ENCODE data around the gene FAM3D. TPM values are rescaled to one million over a fixed set of nuclear protein-coding genes. Genes with fewer than 3 reads are reported as not detected.

FAM3D gene
- polyA plus RNA-seq, 3 donors: 0.28 to 1.9 (median 0.71) TPM

DNA sequence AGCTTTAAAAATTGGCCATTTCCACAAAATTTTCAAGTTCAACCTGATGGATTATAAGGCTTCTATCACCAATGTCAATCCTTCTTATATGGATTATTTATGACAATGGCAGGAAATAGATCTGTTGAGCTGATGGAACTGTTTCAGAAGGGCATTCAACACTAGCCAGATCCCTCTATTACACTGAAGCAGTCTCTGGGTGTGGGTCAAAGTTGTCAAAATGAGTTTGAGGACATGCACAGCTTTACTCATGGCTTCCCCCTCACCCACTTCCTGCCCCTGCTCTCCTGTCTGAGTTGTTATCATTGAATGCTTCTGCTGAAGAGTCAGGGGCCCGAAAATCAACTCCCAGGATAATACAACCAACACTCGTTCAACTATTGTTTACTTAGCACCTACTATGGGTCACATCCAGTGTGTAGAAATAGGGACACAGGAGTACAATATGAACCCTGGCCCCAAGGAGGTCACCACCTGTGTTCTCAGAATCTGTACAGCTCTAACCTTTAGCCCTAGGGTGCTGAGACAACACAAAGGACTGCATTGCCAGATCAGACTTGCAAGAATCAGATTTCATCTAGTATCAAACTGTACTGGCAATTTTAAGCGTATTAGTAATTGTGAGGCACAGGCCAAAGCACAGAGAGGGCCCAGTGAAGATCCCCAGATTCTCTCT is 41.7 kb upstream of the FAM3D start:
- no peak overlapping the region for H3K4me2 ChIP-seq (replicated peaks; ENCODE audit: extremely low read depth, low read length, poor library complexity, severe bottlenecking)
- no peaks in the 10 kb centered on the region for H3K36me3 ChIP-seq (replicated peaks in 1 of 2; ENCODE audit: control insufficient read depth in 1 of 2, insufficient read depth in 2 of 2, low read length in 2 of 2)
- intact Hi-C loops (cut with micrococcal nuclease): no loop called here
- Mint-ChIP-seq H3K27ac (no peak overlapping the region), H3K9me3 (peaks cover 0 to 10% (median 2%) of the 10 kb centered on the region in 7 donors), H3K4me3 (no peak overlapping the region), H3K36me3 (no peaks in the 10 kb centered on the region), H3K4me1 (no peaks in the 10 kb centered on the region), H3K27me3 (ENCODE audit: low read depth in 3 of 3) (no peaks in the 10 kb centered on the region)
- WGBS (ENCODE audit: insufficient coverage): no CpG with 5 or more reads among the region's 3 CpGs
- no peaks in the 10 kb centered on the region for H3K27me3 ChIP-seq (ENCODE audit: control insufficient read depth in 2 of 2, insufficient read depth in 2 of 2, low read length in 2 of 2)
- H2AFZ ChIP-seq (ENCODE audit: insufficient read depth, low read depth, low read length, poor library complexity, severe bottlenecking): no peak overlapping the region
- H4K20me1 ChIP-seq (ENCODE audit: insufficient read depth, low read length): no peaks in the 10 kb centered on the region
- no peak overlapping the region for H3K9ac ChIP-seq (ENCODE audit: insufficient read depth, low read length, poor library complexity, severe bottlenecking)
- no peak overlapping the region for H3K4me3 ChIP-seq (replicated peaks in 1 of 3; ENCODE audit: low read depth in 2 of 3, low read length in 3 of 3)
- TF ChIP-seq, protein P1, sequence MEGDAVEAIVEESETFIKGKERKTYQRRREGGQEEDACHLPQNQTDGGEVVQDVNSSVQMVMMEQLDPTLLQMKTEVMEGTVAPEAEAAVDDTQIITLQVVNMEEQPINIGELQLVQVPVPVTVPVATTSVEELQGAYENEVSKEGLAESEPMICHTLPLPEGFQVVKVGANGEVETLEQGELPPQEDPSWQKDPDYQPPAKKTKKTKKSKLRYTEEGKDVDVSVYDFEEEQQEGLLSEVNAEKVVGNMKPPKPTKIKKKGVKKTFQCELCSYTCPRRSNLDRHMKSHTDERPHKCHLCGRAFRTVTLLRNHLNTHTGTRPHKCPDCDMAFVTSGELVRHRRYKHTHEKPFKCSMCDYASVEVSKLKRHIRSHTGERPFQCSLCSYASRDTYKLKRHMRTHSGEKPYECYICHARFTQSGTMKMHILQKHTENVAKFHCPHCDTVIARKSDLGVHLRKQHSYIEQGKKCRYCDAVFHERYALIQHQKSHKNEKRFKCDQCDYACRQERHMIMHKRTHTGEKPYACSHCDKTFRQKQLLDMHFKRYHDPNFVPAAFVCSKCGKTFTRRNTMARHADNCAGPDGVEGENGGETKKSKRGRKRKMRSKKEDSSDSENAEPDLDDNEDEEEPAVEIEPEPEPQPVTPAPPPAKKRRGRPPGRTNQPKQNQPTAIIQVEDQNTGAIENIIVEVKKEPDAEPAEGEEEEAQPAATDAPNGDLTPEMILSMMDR (IDR thresholded peaks at IDR 0.05): no peak
- H3K27ac ChIP-seq (ENCODE audit: low read depth in 1 of 2, low read length in 2 of 2): no peak overlapping the region
- no peaks in the 10 kb centered on the region for H3K9me3 ChIP-seq (replicated peaks in 1 of 2; ENCODE audit: control insufficient read depth in 1 of 2, insufficient read depth in 1 of 2, low read length in 2 of 2)
- H3K4me1 ChIP-seq (ENCODE audit: control insufficient read depth in 1 of 2, insufficient read depth in 2 of 2, low read length in 2 of 2): no peaks in the 10 kb centered on the region
- no peak for DNase-seq
- H3K79me2 ChIP-seq (ENCODE audit: insufficient read depth, low read length): no peaks in the 10 kb centered on the region

DNA sequence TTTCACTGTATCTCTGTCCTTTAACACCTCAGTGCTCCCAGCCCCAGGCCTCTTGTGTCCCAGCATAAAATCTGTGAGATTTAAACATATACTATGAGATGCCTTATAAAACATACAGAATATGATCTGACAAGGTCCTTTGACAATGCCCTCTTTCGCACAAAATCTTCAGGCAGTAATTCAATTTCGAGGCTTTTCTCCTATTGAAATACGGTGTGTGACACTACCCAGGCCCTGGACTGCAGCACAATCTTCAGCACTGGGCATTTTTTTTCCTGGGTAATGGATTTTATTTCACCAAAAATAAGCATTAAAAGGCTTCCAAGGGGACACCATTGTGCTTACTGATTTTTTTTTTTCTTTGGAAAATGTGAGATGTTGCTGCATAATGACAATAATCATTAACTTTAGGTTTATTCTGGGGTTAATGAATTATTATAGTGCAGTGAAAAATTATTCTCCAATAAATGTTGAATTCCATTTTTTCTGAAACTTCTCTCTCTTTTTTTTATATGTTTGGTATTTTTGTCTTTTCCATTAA is 40.9 kb upstream of the FAM3D start:
- no peaks in the 10 kb centered on the region for H3K4me1 Mint-ChIP-seq
- no peaks in the 10 kb centered on the region for H3K27me3 Mint-ChIP-seq (ENCODE audit: low read depth in 3 of 3)
- no peak overlapping the region for H2AFZ ChIP-seq (ENCODE audit: insufficient read depth, low read depth, low read length, poor library complexity, severe bottlenecking)
- no peak for DNase-seq
- H3K9me3 Mint-ChIP-seq: peaks cover 0 to 10% (median 2%) of the 10 kb centered on the region in 7 donors
- no peak overlapping the region for H3K4me3 ChIP-seq (replicated peaks in 1 of 3; ENCODE audit: low read depth in 2 of 3, low read length in 3 of 3)
- no peaks in the 10 kb centered on the region for H3K79me2 ChIP-seq (ENCODE audit: insufficient read depth, low read length)
- no peaks in the 10 kb centered on the region for H3K27me3 ChIP-seq (ENCODE audit: control insufficient read depth in 2 of 2, insufficient read depth in 2 of 2, low read length in 2 of 2)
- no peak overlapping the region for H3K9ac ChIP-seq (ENCODE audit: insufficient read depth, low read length, poor library complexity, severe bottlenecking)
- intact Hi-C loops (cut with micrococcal nuclease): no loop called here
- TF ChIP-seq, protein P1 (IDR thresholded peaks at IDR 0.05): no peak
- H3K36me3 ChIP-seq (replicated peaks in 1 of 2; ENCODE audit: control insufficient read depth in 1 of 2, insufficient read depth in 2 of 2, low read length in 2 of 2): no peaks in the 10 kb centered on the region
- no peaks in the 10 kb centered on the region for H3K9me3 ChIP-seq (replicated peaks in 1 of 2; ENCODE audit: control insufficient read depth in 1 of 2, insufficient read depth in 1 of 2, low read length in 2 of 2)
- H3K27ac ChIP-seq (ENCODE audit: low read depth in 1 of 2, low read length in 2 of 2): no peak overlapping the region
- no peak overlapping the region for H3K4me2 ChIP-seq (replicated peaks; ENCODE audit: extremely low read depth, low read length, poor library complexity, severe bottlenecking)
- no peaks in the 10 kb centered on the region for H3K4me1 ChIP-seq (ENCODE audit: control insufficient read depth in 1 of 2, insufficient read depth in 2 of 2, low read length in 2 of 2)
- H4K20me1 ChIP-seq (ENCODE audit: insufficient read depth, low read length): no peaks in the 10 kb centered on the region
- no peaks in the 10 kb centered on the region for H3K36me3 Mint-ChIP-seq
- 100% methylated on average over 3 of the region's 3 CpGs for WGBS (ENCODE audit: insufficient coverage)
- H3K4me3 Mint-ChIP-seq: no peak overlapping the region
- no peak overlapping the region for H3K27ac Mint-ChIP-seq
